Memory B cell (primary cell): Measurements from ENCODE around the gene ITSN2.

Experiments used
- ATAC-seq: fragments of 150-1000 bp; cut with Tn5 transposase; 2 replicates; pipeline ENCODE4 v1.10.0; 2021; ENCODE audit warnings: low read depth, mild to moderate bottlenecking, moderate library complexity
- DNase-seq, 2 donors: peaks; one replicate each; pipeline ENCODE4 v3.0.0; 2022; ENCODE audit warnings: low spot score in 2 of 2
- H3K27ac Mint-ChIP-seq: one replicate; pipeline ENCODE4 v1.8.0; 2022; ENCODE audit warnings: mild to moderate bottlenecking, moderate library complexity, mixed read lengths
- H3K27me3 Mint-ChIP-seq: one replicate; pipeline ENCODE4 v1.8.0; 2022; ENCODE audit warnings: mixed read lengths
- H3K36me3 Mint-ChIP-seq: one replicate; pipeline ENCODE4 v1.8.0; 2022; ENCODE audit warnings: mild to moderate bottlenecking, mixed read lengths
- H3K4me1 Mint-ChIP-seq: one replicate; pipeline ENCODE4 v1.8.0; 2022; ENCODE audit warnings: mixed read lengths
- H3K4me3 Mint-ChIP-seq: one replicate; pipeline ENCODE4 v1.8.0; 2022; ENCODE audit warnings: mild to moderate bottlenecking, moderate library complexity, mixed read lengths
- H3K9me3 Mint-ChIP-seq: one replicate; pipeline ENCODE4 v1.8.0; 2022; ENCODE audit warnings: mixed read lengths

The ITSN2 gene

GRCh38 chr2:24221343-24222050 is 138.8 kb downstream of the ITSN2 start:
- Mint-ChIP-seq H3K4me3 (no peak overlapping the region), H3K36me3 (peaks cover 43% of the 10 kb centered on the region), H3K4me1 (no peaks in the 10 kb centered on the region), H3K27me3 (no peaks in the 10 kb centered on the region), H3K9me3 (no peaks in the 10 kb centered on the region), H3K27ac (no peak overlapping the region)
- no peak for DNase-seq
- ATAC-seq, result no peak

GRCh38 chr2:24220554-24221291 is 139.6 kb downstream of the ITSN2 start:
- H3K4me3 Mint-ChIP-seq, result no peak overlapping the region
- no peak for DNase-seq
- peaks cover 47% of the 10 kb centered on the region for H3K36me3 Mint-ChIP-seq
- no peaks in the 10 kb centered on the region for H3K4me1 Mint-ChIP-seq
- H3K9me3 Mint-ChIP-seq, result no peaks in the 10 kb centered on the region
- H3K27me3 Mint-ChIP-seq, result no peaks in the 10 kb centered on the region
- no peak for ATAC-seq
- no peak overlapping the region for H3K27ac Mint-ChIP-seq

GRCh38 chr2:24214880-24215279 is 145.5 kb downstream of the ITSN2 start:
- peaks cover 49% of the 10 kb centered on the region for H3K36me3 Mint-ChIP-seq
- peak in 1 of 2 donors; percentile 18 for DNase-seq

GRCh38 chr2:24211408-24211807 is 148.9 kb downstream of the ITSN2 start:
- Mint-ChIP-seq H3K4me3 (no peak overlapping the region), H3K27me3 (no peaks in the 10 kb centered on the region), H3K4me1 (peaks cover 3% of the 10 kb centered on the region), H3K27ac (no peak overlapping the region), H3K36me3 (peaks cover 60% of the 10 kb centered on the region), H3K9me3 (no peaks in the 10 kb centered on the region)
- DNase-seq (no peak), ATAC-seq (no peak)

More at GRCh38 chr2:24214880-24215279, 145.5 kb downstream of the ITSN2 start:
- peaks cover 3% of the 10 kb centered on the region for H3K4me1 Mint-ChIP-seq
- H3K27ac Mint-ChIP-seq, result peak overlapping the region; percentile 85
- H3K27me3 Mint-ChIP-seq, result no peaks in the 10 kb centered on the region
- ATAC-seq, result peak; percentile 96
- no peaks in the 10 kb centered on the region for H3K9me3 Mint-ChIP-seq
- H3K4me3 Mint-ChIP-seq, result no peak overlapping the region

- Mint-ChIP-seq H3K36me3 (peaks cover 60% of the 10 kb centered on the region), H3K4me3 (no peak overlapping the region), H3K4me1 (peaks cover 3% of the 10 kb centered on the region), H3K27ac (no peak overlapping the region), H3K9me3 (no peaks in the 10 kb centered on the region), H3K27me3 (no peaks in the 10 kb centered on the region)
- no peak for DNase-seq
- ATAC-seq, result no peak
Measured at GRCh38 chr2:24210723-24211122, 149.6 kb downstream of the ITSN2 start.

GRCh38 chr2:24210106-24210455 is 150.3 kb downstream of the ITSN2 start:
- DNase-seq (no peak), ATAC-seq (no peak)
- Mint-ChIP-seq H3K27me3 (no peaks in the 10 kb centered on the region), H3K9me3 (no peaks in the 10 kb centered on the region), H3K4me3 (no peak overlapping the region), H3K36me3 (peaks cover 63% of the 10 kb centered on the region), H3K27ac (no peak overlapping the region), H3K4me1 (peaks cover 2% of the 10 kb centered on the region)

GRCh38 chr2:24209389-24210105 is 150.8 kb downstream of the ITSN2 start:
- Mint-ChIP-seq H3K4me1 (no peaks in the 10 kb centered on the region), H3K27ac (no peak overlapping the region)

GRCh38 chr2:24208490-24208889 is 151.8 kb downstream of the ITSN2 start:
- Mint-ChIP-seq H3K27ac (no peak overlapping the region), H3K9me3 (no peaks in the 10 kb centered on the region), H3K36me3 (peaks cover 71% of the 10 kb centered on the region), H3K4me1 (no peaks in the 10 kb centered on the region), H3K27me3 (no peaks in the 10 kb centered on the region), H3K4me3 (no peak overlapping the region)
- DNase-seq (no peak), ATAC-seq (no peak)

More at GRCh38 chr2:24209389-24210105, 150.8 kb downstream of the ITSN2 start:
- H3K27me3 Mint-ChIP-seq, result no peaks in the 10 kb centered on the region
- no peak for DNase-seq
- H3K9me3 Mint-ChIP-seq, result no peaks in the 10 kb centered on the region
- ATAC-seq, result no peak
- H3K36me3 Mint-ChIP-seq, result peaks cover 63% of the 10 kb centered on the region
- H3K4me3 Mint-ChIP-seq, result no peak overlapping the region

- DNase-seq, result no peak
- H3K36me3 Mint-ChIP-seq, result peaks cover 70% of the 10 kb centered on the region
- H3K27me3 Mint-ChIP-seq, result no peaks in the 10 kb centered on the region
- H3K4me3 Mint-ChIP-seq, result no peak overlapping the region
- no peaks in the 10 kb centered on the region for H3K4me1 Mint-ChIP-seq
- no peaks in the 10 kb centered on the region for H3K9me3 Mint-ChIP-seq
- no peak overlapping the region for H3K27ac Mint-ChIP-seq
- no peak for ATAC-seq
Measured at GRCh38 chr2:24207359-24207758, 153.0 kb downstream of the ITSN2 start.

- H3K9me3 Mint-ChIP-seq, result no peaks in the 10 kb centered on the region
- DNase-seq (no peak), ATAC-seq (no peak)
- H3K4me3 Mint-ChIP-seq, result no peak overlapping the region
- no peaks in the 10 kb centered on the region for H3K4me1 Mint-ChIP-seq
- peaks cover 67% of the 10 kb centered on the region for H3K36me3 Mint-ChIP-seq
- no peak overlapping the region for H3K27ac Mint-ChIP-seq
- H3K27me3 Mint-ChIP-seq, result no peaks in the 10 kb centered on the region
Measured at GRCh38 chr2:24206714-24207113, 153.6 kb downstream of the ITSN2 start.

- peaks cover 67% of the 10 kb centered on the region for H3K36me3 Mint-ChIP-seq
- no peaks in the 10 kb centered on the region for H3K27me3 Mint-ChIP-seq
- DNase-seq (no peak), ATAC-seq (no peak)
- H3K4me1 Mint-ChIP-seq, result no peaks in the 10 kb centered on the region
- no peak overlapping the region for H3K4me3 Mint-ChIP-seq
- no peaks in the 10 kb centered on the region for H3K9me3 Mint-ChIP-seq
- H3K27ac Mint-ChIP-seq, result no peak overlapping the region
Measured at GRCh38 chr2:24206242-24206641, 154.1 kb downstream of the ITSN2 start.

- no peak overlapping the region for H3K27ac Mint-ChIP-seq
- no peak for ATAC-seq
- no peaks in the 10 kb centered on the region for H3K9me3 Mint-ChIP-seq
- H3K4me1 Mint-ChIP-seq, result peaks cover under 1% of the 10 kb centered on the region
- peaks cover 67% of the 10 kb centered on the region for H3K36me3 Mint-ChIP-seq
- no peak for DNase-seq
- H3K4me3 Mint-ChIP-seq, result no peak overlapping the region
- H3K27me3 Mint-ChIP-seq, result no peaks in the 10 kb centered on the region
Measured at GRCh38 chr2:24205131-24205530, 155.2 kb downstream of the ITSN2 start.

- Mint-ChIP-seq H3K4me3 (no peak overlapping the region), H3K9me3 (no peaks in the 10 kb centered on the region), H3K4me1 (peaks cover 2% of the 10 kb centered on the region), H3K27me3 (no peaks in the 10 kb centered on the region), H3K36me3 (peaks cover 67% of the 10 kb centered on the region), H3K27ac (no peak overlapping the region)
- ATAC-seq, result no peak
- no peak for DNase-seq
Measured at GRCh38 chr2:24204505-24204904, 155.8 kb downstream of the ITSN2 start.

- Mint-ChIP-seq H3K4me1 (peaks cover 2% of the 10 kb centered on the region), H3K27ac (no peak overlapping the region), H3K9me3 (no peaks in the 10 kb centered on the region), H3K27me3 (no peaks in the 10 kb centered on the region), H3K36me3 (peaks cover 62% of the 10 kb centered on the region), H3K4me3 (no peak overlapping the region)
- no peak for DNase-seq
- ATAC-seq, result no peak
Measured at GRCh38 chr2:24203787-24204150, 156.6 kb downstream of the ITSN2 start.
